Middle frontal gyrus (tissue), 1 donor: ENCODE results near the gene MCM3AP.
"Not testable (repeated sequence)": the region's sequence is repeated elsewhere in the genome, so short reads cannot be mapped to it uniquely, and the experiment has no call there.

Source experiments
- DNase-seq: peaks from one replicate; pipeline ENCODE4 v3.0.0-alpha.2; 2015; ENCODE audit warnings: low spot score; ENCODE audit errors: extremely low spot score

Gene MCM3AP

DNA sequence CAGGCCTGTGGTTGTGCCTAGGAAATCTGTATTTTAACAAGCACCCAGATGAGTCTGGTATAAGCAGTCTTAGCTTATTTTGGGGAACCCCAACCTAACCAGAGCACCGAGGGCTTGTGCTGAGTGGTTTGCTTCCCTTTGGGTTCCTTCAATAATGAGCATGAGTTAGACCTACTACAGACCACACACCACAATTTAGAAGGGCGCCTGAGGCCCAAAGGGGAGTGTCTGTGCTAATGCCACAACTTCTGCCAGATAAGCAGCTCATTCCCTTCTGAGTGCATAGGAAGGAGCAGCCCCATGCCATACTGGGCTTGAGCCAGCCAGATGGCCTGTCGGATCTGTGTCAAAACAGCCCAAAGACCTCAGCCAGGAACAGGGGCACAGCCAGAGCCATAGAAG lies 41.5 kb downstream of the MCM3AP start:
- no peak for DNase-seq

DNA sequence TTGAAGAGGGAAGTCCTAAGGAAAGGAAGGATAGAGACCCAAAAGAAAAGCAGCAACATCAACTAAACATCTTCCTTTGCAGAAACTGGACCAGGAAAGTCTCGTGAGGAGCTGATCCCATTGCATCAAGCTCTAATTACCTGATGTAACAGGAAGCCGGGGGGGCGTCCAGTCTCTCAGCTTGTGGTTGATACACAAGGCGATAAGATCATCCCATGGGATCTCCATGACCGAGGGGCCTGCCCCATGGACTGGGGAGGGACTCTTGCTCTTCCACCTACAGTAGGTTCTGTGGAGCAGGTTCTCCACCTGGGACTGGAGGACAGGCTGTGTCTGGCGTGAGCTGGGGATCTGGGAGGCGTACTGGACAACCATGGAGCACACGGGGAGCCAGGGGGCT lies 42.1 kb downstream of the MCM3AP start:
- no peak for DNase-seq

- not testable (repeated sequence) for DNase-seq
Observed at GRCh38 chr21:46241577-46241976, 43.8 kb downstream of the MCM3AP start.

DNA sequence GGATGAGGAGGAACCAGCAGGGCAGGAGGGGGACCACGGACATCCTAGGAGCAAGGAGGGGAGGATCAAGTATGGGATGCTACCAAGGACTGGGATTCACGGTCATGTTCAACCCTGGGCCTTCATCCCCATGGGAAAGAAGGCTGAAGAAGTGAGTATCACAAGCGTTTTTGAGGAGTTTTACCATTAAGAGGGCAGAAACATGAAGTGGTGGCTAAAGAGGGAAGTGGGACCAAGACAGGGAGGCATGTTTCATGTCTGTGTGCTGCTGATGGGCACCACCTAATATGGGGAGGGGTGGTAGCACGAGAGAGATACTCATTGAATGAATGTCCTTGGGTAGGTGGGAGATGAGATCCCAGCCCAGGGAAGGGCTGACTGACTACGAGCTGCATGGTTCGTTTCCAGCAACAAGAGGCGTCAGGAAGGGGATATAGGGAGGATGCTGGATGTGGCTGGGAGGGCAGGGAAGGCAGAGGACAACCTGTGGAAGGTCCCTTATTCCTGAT lies 45.5 kb downstream of the MCM3AP start:
- no peak for DNase-seq

GRCh38 chr21:46237474-46237873 lies 47.9 kb downstream of the MCM3AP start:
- DNase-seq = no peak

GRCh38 chr21:46234436-46234950 lies 50.9 kb downstream of the MCM3AP start:
- no peak for DNase-seq

DNA sequence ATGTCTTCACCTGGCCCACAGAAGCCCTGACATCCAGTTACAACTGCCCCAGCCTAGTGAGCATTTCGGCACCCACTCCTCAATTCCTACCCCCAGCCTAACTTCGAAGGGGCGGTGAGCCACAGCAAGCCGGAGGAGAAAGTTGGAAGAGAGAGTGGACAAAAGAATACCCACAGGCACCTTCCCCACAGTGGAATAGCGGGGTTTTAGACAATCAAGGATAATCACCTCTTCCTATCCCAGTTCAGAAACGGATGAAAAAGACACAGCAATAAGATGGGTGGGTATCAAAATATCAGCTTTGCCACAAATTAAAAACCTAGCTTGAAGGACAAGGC lies 55.5 kb downstream of the MCM3AP start:
- DNase-seq = no peak

- no peak for DNase-seq
Observed at GRCh38 chr21:46229133-46229922, 56.1 kb downstream of the MCM3AP start.

GRCh38 chr21:46228345-46229051 lies 56.9 kb downstream of the MCM3AP start, which contains the start of gene LSS:
Gene LSS, minus strand, starts transcription at chr21:46228774. Its CDS starts 29 bp downstream, at chr21:46228745.
- DNase-seq = peak; percentile 89

GRCh38 chr21:46227811-46228344 lies 57.5 kb downstream of the MCM3AP start:
- DNase-seq = no peak

DNA sequence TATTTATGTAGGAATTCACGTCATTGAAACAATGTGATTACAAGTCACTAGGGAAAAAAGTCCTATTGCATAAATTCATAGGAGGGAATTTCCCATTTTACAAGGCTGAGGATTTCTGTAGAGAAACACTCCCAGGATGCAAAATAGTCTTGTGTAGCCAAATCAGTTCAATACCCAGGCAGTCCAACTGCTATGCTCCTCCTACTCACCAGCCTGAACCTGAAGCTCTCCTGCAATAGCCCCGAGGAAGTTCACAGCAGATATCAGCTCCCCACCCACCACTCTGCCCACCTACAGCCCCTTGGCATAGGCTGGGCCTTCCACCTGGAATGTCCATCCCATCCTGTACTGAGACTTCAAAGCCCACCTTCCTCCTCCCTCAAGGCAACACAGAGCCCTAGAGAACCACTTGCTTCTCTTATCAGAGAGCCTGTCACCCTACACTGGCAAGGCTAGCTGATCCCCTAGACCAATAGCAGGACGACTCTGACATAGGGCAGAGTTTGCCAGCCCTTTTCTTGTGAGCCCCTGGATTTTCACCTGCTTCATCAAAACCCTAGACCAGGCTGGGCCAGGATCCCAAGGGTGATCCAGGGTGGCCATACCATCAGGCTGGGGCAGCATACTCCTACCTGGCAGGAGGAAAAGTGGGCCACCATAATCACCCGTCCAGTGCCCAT lies 58.4 kb downstream of the MCM3AP start:
- no peak for DNase-seq

DNA sequence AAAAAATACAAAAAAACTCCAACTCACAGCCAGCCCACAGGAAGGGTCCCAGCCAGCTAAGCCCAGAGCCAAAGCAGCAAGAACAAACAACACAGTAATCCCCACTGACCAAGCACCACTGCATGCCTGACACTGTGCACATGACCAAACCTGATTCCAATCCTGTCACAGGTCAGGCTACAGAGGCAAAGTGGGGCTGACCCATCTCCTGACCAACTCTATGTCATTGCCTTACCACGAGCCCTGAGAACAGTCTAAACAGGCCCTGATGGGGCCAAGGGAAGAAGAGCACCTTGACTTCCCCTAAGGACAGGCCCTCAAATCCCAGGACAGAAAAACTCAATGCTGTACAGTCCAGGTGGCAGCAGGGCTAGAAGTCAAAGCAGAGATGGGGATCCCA lies 59.3 kb downstream of the MCM3AP start:
- no peak for DNase-seq

GRCh38 chr21:46223661-46224060 lies 61.8 kb downstream of the MCM3AP start:
- not testable (repeated sequence) for DNase-seq

DNA sequence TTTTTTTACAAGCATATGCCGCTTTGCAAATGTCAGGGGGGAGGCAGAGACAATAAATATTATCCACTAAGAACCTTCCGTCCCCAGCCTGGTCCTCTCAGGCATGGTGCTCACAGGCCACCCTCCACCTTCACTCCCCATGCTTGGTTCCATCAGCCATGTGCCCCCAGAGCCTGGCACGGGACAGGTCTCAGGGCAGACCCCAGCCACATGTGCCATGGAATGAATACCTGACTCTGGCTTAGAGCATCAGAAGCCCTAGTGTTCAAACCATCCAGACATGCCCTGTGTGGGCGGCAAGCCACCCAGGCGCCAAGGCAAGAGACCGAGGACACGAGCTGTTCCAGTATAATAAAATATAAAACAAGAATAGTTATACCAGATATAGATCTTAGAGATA lies 62.2 kb downstream of the MCM3AP start:
- no peak for DNase-seq

DNA sequence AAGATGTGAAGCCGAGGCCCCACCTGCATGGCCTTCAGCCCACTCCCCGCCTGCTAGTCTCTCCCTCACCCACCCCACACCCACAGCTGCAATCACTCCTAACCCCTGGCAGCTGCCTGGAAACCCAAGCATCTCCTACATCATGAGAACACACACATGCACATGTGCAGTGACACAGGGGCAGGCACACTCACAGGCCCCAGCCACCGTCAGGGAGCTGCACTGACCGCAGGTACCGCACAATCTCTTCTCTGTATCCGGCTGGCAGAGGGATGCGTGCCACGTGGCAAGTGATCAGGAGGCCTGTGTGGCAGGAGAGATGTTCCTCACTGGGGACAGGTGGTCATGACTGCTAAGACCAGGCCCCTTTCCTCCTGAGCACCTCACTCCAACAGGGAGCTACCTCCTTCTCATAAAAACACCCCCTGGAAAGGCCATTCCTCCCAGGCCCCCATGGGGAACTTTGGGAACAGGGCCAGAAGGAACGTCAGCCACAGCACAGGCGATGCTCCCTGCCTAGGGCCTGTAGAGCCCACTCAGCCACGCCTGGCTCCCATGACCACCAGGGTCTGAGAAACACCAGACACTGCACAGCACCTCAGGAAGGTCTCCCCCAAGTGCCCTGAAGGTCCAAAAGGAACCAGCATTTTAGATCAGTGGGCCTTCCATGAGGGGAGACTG lies 62.8 kb downstream of the MCM3AP start:
- DNase-seq = no peak

DNA sequence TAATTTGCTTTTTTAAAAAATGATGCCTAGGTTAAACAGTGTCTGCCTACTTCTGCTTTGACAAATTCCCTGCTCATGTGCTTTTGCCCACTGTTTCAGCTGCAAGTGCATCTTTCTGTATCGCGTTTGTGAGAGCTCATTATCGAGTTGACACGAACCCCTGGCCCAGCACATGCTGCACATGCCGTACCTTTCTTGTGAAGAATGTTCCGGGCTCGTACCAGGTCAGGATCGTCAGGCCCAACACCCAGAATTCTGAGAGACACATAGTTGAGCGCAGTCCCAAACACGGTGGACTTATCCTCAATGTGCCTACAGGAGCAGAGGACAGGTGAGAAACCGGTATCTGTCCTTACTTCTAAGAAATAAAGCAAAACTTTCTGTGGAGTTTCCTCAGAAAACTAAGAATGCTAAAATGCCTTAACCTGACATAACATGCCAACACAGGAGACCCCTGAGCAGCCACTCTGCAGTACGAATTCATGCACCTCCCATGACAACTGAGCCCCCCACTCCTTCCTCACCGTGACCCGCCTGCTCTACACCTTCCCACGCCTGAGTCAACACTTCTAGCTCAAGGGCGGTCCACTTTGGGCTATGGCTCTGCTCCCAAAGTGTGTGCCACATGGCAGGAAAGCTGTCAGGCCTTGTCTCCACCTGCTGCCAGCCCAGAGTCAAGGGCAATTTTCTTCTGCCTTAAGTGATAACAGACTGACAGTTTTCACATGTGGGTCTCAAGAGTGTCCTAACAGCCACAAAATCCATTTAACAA lies 63.6 kb downstream of the MCM3AP start:
- no peak for DNase-seq

DNA sequence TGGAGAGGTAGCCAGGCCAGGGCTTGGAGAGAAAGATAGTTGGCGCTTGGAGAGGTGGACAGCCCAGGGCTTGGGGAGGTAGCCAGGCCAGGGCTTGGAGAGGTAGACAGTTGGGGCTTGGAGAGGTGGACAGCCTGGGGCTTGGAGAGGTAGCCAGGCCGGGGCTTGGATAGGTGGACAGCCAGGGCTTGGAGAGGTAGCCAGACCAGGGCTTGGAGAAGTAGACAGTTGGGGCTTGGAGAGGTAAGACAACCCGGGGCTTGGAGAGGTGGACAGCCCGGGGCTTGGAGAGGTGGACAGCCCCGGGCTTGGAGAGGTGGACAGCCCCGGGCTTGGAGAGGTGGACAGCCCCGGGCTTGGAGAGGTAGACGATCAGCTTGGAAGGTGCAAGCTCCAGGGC lies 64.6 kb downstream of the MCM3AP start:
- DNase-seq = no peak

GRCh38 chr21:46220275-46220810 lies 65.1 kb downstream of the MCM3AP start:
- DNase-seq = no peak

- no peak for DNase-seq
Observed at GRCh38 chr21:46219591-46220239, 65.7 kb downstream of the MCM3AP start.
